Ectodermal cell (in vitro differentiated cells): ENCODE data around the gene ATXN7L1.

Source experiments
- H3K27ac ChIP-seq: 2 replicates; pipeline ENCODE4 v1.7.0; 2013; ENCODE audit warnings: mild to moderate bottlenecking, low read depth, low read length; ENCODE audit not compliant: insufficient read depth, poor library complexity, severe bottlenecking
- H3K27me3 ChIP-seq: 2 replicates; pipeline ENCODE4 v1.7.0; 2013; ENCODE audit warnings: mild to moderate bottlenecking, low read length; ENCODE audit not compliant: insufficient read depth, control insufficient read depth, poor library complexity, severe bottlenecking
- H3K36me3 ChIP-seq: one replicate; pipeline ENCODE4 v1.7.0; 2013; ENCODE audit warnings: low read length; ENCODE audit not compliant: control insufficient read depth, insufficient read depth
- H3K4me1 ChIP-seq: one replicate; pipeline ENCODE4 v1.7.0; 2013; ENCODE audit warnings: low read length; ENCODE audit not compliant: control insufficient read depth, insufficient read depth
- H3K4me3 ChIP-seq: 2 replicates; pipeline ENCODE4 v1.7.0; 2013; ENCODE audit warnings: low read depth, low read length, control low read depth; ENCODE audit not compliant: insufficient read depth
- H3K9me3 ChIP-seq: 2 replicates; pipeline ENCODE4 v1.7.0; 2013; ENCODE audit warnings: mild to moderate bottlenecking, low read length, moderate library complexity; ENCODE audit not compliant: control insufficient read depth
- WGBS, 2 experiments: methylation state at CpG; one replicate each; pipeline ENCODE4 v1.1.7; 2013; ENCODE audit warnings: missing lambda C conversion rate in 2 of 2; 5-methylcytosine and 5-hydroxymethylcytosine counted together

Gene ATXN7L1

GRCh38 chr7:105680505-105681187 lies 195.8 kb downstream of the ATXN7L1 start:
- WGBS, 2 experiments, result 87 to 89% methylated on average over 9 of the region's 9 CpGs
- Histone ChIP-seq H3K36me3 (no peaks in the 10 kb centered on the region), H3K27me3 (no peaks in the 10 kb centered on the region), H3K9me3 (no peaks in the 10 kb centered on the region), H3K4me1 (peaks cover 9% of the 10 kb centered on the region), H3K4me3 (no peak overlapping the region), H3K27ac (no peak overlapping the region)

GRCh38 chr7:105678811-105679495 lies 197.4 kb downstream of the ATXN7L1 start:
- H3K4me3 ChIP-seq, result no peak overlapping the region
- H3K9me3 ChIP-seq, result no peaks in the 10 kb centered on the region
- WGBS, 2 experiments, result 82 to 84% methylated on average over 25 of the region's 25 CpGs
- H3K27me3 ChIP-seq, result no peaks in the 10 kb centered on the region
- H3K27ac ChIP-seq, result no peak overlapping the region
- H3K4me1 ChIP-seq, result peaks cover 9% of the 10 kb centered on the region
- no peaks in the 10 kb centered on the region for H3K36me3 ChIP-seq

GRCh38 chr7:105677817-105678573 lies 198.4 kb downstream of the ATXN7L1 start:
- WGBS, 2 experiments, result 95 to 97% methylated on average over 10 to 11 of the region's 11 CpGs
- Histone ChIP-seq H3K9me3 (no peaks in the 10 kb centered on the region), H3K27ac (no peak overlapping the region), H3K27me3 (no peaks in the 10 kb centered on the region), H3K36me3 (no peaks in the 10 kb centered on the region), H3K4me3 (no peak overlapping the region), H3K4me1 (peaks cover 9% of the 10 kb centered on the region)

- no peaks in the 10 kb centered on the region for H3K9me3 ChIP-seq
- WGBS, 2 experiments, result 93 to 97% methylated on average over 4 of the region's 4 CpGs
- H3K36me3 ChIP-seq, result no peaks in the 10 kb centered on the region
- no peak overlapping the region for H3K4me3 ChIP-seq
- no peak overlapping the region for H3K27ac ChIP-seq
- no peaks in the 10 kb centered on the region for H3K27me3 ChIP-seq
- H3K4me1 ChIP-seq, result peaks cover 9% of the 10 kb centered on the region
These were observed 199.0 kb downstream of the ATXN7L1 start for GRCh38 chr7:105677410-105677730.

- Histone ChIP-seq H3K27ac (no peak overlapping the region), H3K9me3 (no peaks in the 10 kb centered on the region), H3K4me3 (no peak overlapping the region), H3K36me3 (no peaks in the 10 kb centered on the region), H3K4me1 (peaks cover 9% of the 10 kb centered on the region), H3K27me3 (no peaks in the 10 kb centered on the region)
- 93% methylated on average over 8 of the region's 8 CpGs for WGBS, 2 experiments
These were observed 200.4 kb downstream of the ATXN7L1 start for GRCh38 chr7:105675934-105676371.

- Histone ChIP-seq H3K9me3 (no peaks in the 10 kb centered on the region), H3K4me1 (peaks cover 4% of the 10 kb centered on the region), H3K27ac (no peak overlapping the region), H3K27me3 (no peaks in the 10 kb centered on the region), H3K4me3 (no peak overlapping the region), H3K36me3 (no peaks in the 10 kb centered on the region)
- WGBS, 2 experiments, result 81 to 88% methylated on average over 3 to 4 of the region's 4 CpGs
These were observed 202.0 kb downstream of the ATXN7L1 start for GRCh38 chr7:105674200-105674920.

GRCh38 chr7:105673367-105674084 lies 202.9 kb downstream of the ATXN7L1 start:
- H3K9me3 ChIP-seq, result no peaks in the 10 kb centered on the region
- H3K4me1 ChIP-seq, result peaks cover 4% of the 10 kb centered on the region
- no peak overlapping the region for H3K27ac ChIP-seq
- WGBS, 2 experiments, result 93 to 94% methylated on average over 7 of the region's 7 CpGs
- H3K36me3 ChIP-seq, result no peaks in the 10 kb centered on the region
- H3K27me3 ChIP-seq, result no peaks in the 10 kb centered on the region
- no peak overlapping the region for H3K4me3 ChIP-seq

- H3K4me1 ChIP-seq, result peaks cover 4% of the 10 kb centered on the region
- H3K27me3 ChIP-seq, result no peaks in the 10 kb centered on the region
- 88 to 95% methylated on average over 2 of the region's 2 CpGs for WGBS, 2 experiments
- no peaks in the 10 kb centered on the region for H3K9me3 ChIP-seq
- no peaks in the 10 kb centered on the region for H3K36me3 ChIP-seq
- no peak overlapping the region for H3K27ac ChIP-seq
- no peak overlapping the region for H3K4me3 ChIP-seq
These were observed 203.6 kb downstream of the ATXN7L1 start for GRCh38 chr7:105672801-105673200.

GRCh38 chr7:105666324-105666723 lies 210.1 kb downstream of the ATXN7L1 start:
- Histone ChIP-seq H3K9me3 (no peaks in the 10 kb centered on the region), H3K27me3 (no peaks in the 10 kb centered on the region), H3K27ac (no peak overlapping the region), H3K4me3 (no peak overlapping the region), H3K4me1 (peaks cover 11% of the 10 kb centered on the region), H3K36me3 (no peaks in the 10 kb centered on the region)
- 88% methylated on average over 1 of the region's 1 CpG for WGBS, 2 experiments
